Measurements from ENCODE around the gene MAP7. TPM values are rescaled to one million over a fixed set of nuclear protein-coding genes. Genes with fewer than 3 reads are reported as not detected.
"Not testable (repeated sequence)": the region's sequence is repeated elsewhere in the genome, so short reads cannot be mapped to it uniquely, and the experiment has no call there.

The MAP7 gene
- total RNA-seq, 1 experiment from 2014 or later: 14.8 TPM

- DNase-seq (ENCODE audit: low read depth): no peak
- in situ Hi-C loops (cut with HindIII; ENCODE audit: low pct_unique_long_range_greater_than_20kb, low sequenced_read_pairs): no loop called here
Observed at GRCh38 chr6:136383268-136383937, 166.8 kb downstream of the MAP7 start.

DNA sequence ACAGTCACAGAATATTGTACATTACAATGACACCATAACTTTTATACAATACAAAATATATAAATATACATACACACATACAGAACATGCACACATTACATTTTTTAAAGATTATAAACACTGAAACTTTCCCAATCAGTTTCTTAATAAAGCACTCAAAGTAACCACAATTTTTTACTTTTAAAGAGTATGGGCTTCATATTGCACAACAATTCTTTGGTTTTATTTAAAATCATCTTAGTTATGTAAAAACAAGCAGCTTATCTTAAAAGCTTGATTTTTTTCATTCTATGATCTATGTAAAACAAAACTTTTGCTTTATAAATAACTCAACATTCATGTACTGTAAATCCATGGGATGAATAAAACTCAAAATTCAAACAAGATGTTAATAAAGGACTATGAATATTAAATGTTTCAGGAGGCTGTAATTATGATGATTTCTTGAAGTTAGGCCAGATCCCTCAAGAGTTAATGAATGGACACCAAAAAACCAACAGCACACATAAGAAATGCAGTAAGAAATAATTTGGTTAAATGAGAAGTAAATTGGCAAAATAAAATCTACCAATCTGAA, 167.5 kb downstream of the MAP7 start:
- in situ Hi-C loops (cut with HindIII; ENCODE audit: low pct_unique_long_range_greater_than_20kb, low sequenced_read_pairs): no loop called here

DNA sequence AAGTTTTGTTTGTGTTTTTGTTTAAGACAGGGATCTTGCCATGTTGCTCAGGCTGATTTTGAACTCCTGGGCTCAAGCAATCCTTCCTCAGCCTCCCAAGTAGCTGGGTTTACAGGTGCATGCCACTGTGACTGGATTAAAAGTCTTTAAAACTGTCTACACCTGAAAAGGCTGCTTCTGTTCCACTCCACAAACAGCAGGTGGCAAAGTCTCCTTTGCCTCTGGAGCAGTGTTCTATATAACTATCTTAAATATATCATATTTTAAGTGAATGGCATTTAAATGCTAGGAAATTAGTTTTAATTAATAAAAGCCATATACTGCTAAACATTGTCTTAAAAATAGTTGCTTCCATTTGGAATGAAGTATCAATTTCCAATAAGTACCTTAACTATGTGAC, 171.3 kb downstream of the MAP7 start:
- no peak for DNase-seq (ENCODE audit: low read depth)
- in situ Hi-C loops (cut with HindIII; ENCODE audit: low pct_unique_long_range_greater_than_20kb, low sequenced_read_pairs): no loop called here

More for the DNA sequence above, 167.5 kb downstream of the MAP7 start:
- DNase-seq (ENCODE audit: low read depth): no peak

DNA sequence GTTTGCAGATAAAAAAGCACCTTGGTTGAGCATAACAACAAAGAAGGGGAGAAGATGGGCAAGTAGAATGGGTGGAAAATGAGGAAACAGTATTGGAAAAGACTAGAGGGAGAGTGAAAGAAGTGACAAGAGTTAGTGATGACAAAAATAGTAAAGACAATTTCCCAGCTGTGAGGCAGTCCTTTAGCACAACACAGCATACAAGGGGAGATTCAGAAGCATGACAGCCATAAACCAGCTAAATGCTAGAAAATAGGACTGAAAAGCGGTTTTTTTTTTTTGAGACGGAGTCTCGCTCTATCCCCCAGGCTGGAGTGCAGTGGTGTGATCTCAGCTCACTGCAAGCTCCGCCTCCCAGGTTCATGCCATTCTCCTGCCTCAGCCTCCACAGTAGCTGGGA, 174.4 kb downstream of the MAP7 start:
- DNase-seq (ENCODE audit: low read depth); in situ Hi-C loops (cut with HindIII; ENCODE audit: low pct_unique_long_range_greater_than_20kb, low sequenced_read_pairs): not testable (repeated sequence)

DNA sequence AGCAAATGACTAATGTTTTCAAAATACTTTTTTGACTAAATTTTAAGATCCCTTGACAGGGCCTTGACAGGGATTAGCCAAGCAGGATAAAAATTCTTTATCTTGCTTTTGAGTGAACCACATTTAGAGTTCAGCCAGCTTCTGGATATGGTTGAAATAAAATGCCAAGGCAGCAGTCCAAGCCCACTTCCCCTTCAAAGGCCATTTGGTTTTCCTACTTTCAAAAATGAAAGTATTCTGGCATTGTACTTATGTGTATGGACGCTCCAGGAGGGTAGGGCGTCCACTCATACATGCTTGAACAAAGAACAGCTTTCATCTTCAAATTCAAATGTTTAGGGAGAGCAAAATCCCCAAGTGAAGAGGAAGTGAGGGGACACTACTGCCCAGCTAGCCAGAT, 178.3 kb downstream of the MAP7 start:
- no peak for DNase-seq (ENCODE audit: low read depth)
- in situ Hi-C loops (cut with HindIII; ENCODE audit: low pct_unique_long_range_greater_than_20kb, low sequenced_read_pairs): no loop called here

DNA sequence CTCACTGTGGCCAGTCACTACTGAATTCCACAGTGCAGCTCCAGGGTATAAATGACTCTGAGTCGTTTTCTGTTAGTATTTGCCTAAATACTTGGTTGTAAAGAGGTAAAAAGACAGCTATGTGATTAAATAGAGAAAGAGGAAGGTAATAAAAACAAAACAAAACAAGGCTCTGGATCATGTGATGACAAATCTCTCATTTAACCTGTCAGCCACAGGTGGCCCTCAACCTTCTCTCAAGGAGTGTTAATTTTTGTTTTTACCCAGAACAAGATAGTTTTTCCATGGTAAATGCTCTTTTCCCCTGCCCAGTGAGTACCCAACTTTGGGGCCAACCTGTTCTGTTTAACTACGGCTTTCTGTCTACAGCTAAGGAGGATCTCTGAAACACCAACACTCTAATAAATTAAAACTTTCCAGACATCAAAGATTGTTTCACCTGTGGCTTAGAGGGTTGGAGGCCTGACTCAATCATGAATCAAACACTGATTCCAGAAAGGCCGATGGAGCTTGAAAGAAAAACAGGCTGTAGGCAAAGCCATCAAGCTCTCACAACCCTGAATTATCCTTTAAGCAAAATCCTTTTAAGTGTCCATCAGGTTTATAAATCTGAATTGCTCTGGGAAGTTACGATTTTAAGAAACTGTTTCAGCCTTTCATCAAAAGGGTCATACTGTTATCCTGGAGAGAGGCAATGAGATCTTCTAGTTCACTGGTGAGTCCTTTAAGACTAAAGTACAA, 179.1 kb downstream of the MAP7 start:
- DNase-seq (ENCODE audit: low read depth): no peak
- in situ Hi-C loops (cut with HindIII; ENCODE audit: low pct_unique_long_range_greater_than_20kb, low sequenced_read_pairs): no loop called here

GRCh38 chr6:136365776-136366354, 184.4 kb downstream of the MAP7 start:
- DNase-seq (ENCODE audit: low read depth): no peak
- in situ Hi-C loops (cut with HindIII; ENCODE audit: low pct_unique_long_range_greater_than_20kb, low sequenced_read_pairs): no loop called here

GRCh38 chr6:136362421-136363356, 187.5 kb downstream of the MAP7 start:
- DNase-seq (ENCODE audit: low read depth): no peak
- in situ Hi-C loops (cut with HindIII; ENCODE audit: low pct_unique_long_range_greater_than_20kb, low sequenced_read_pairs): no loop called here

DNA sequence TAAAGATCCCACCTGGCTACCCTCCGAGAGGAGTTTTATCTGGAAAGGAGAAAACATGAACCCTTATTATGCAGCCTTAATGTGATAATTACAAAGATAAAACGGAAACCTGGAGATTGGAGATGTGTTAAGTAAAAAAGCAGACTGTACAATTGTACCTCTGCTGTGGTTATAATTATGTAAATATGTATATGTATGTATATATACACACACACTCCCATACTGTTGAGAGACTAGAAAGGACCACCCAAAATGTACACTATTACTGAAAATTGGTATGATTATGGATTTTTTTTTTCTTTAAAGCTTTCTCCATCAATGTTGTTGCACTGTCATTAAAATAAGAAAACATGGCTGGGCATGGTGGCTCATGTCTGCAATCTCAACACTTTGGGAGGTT, 188.4 kb downstream of the MAP7 start:
- in situ Hi-C loops (cut with HindIII; ENCODE audit: low pct_unique_long_range_greater_than_20kb, low sequenced_read_pairs): no loop called here
- no peak for DNase-seq (ENCODE audit: low read depth)

- DNase-seq (ENCODE audit: low read depth): no peak
- in situ Hi-C loops (cut with HindIII; ENCODE audit: low pct_unique_long_range_greater_than_20kb, low sequenced_read_pairs): no loop called here
Observed at GRCh38 chr6:136360783-136361182, 189.4 kb downstream of the MAP7 start.

GRCh38 chr6:136359851-136360250, 190.4 kb downstream of the MAP7 start:
- in situ Hi-C loops (cut with HindIII; ENCODE audit: low pct_unique_long_range_greater_than_20kb, low sequenced_read_pairs): no loop called here
- DNase-seq (ENCODE audit: low read depth): no peak

DNA sequence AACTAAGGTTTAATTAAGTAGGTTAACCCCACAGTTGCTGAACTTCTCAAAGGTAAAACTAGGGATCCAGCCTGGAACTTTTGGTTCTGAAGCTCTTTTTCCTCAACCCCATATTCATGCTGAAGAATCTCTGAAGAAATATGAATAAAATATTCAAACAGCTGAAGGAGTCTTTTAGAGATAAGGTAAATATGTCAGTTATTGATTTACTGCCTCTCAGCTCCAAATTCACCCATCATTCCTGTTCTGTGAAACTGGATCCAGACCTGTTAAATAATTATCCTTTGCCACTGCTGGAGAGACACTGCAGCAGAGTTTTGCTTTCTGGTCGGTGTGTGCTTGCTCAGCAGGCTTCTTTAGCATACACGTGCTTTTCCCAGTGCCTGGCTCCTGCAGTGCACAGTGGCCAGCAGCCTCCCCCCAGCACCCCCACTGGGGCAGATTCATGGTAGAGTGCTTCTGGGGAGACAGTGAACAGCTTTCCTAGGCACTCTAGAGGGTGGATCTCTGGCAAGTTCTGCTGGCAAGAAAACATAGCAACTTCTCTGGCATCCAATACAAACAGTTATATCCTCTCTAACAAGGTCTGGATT, 198.6 kb downstream of the MAP7 start:
- no peak for DNase-seq (ENCODE audit: low read depth)
- in situ Hi-C loops (cut with HindIII; ENCODE audit: low pct_unique_long_range_greater_than_20kb, low sequenced_read_pairs): no loop called here

GRCh38 chr6:136350914-136351313, 199.3 kb downstream of the MAP7 start:
- in situ Hi-C loops (cut with HindIII; ENCODE audit: low pct_unique_long_range_greater_than_20kb, low sequenced_read_pairs): no loop called here
- DNase-seq (ENCODE audit: low read depth): no peak

DNA sequence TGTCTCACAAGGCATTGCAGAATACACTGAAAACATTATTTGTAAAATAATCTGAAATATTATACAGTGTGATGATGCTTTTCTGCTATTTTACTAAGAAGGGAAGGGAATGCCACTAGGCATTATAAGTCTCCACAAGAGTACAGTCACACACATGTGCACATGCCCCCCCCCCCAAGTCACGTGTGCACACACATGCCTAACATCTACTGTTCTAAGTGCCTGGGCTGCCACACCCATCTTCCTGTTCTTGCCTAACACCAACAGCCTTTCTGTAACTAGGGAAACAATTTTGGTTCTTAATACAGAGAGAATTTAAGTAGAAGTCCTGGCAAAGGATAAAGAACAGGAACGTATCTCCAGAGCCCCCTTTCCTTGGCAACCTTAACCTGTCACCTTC, 202.4 kb downstream of the MAP7 start:
- DNase-seq (ENCODE audit: low read depth): no peak
- in situ Hi-C loops (cut with HindIII; ENCODE audit: low pct_unique_long_range_greater_than_20kb, low sequenced_read_pairs): no loop called here

GRCh38 chr6:136345145-136345544, 205.1 kb downstream of the MAP7 start:
- DNase-seq (ENCODE audit: low read depth): no peak
- in situ Hi-C loops (cut with HindIII; ENCODE audit: low pct_unique_long_range_greater_than_20kb, low sequenced_read_pairs): no loop called here

- in situ Hi-C loops (cut with HindIII; ENCODE audit: low pct_unique_long_range_greater_than_20kb, low sequenced_read_pairs): no loop called here
- no peak for DNase-seq (ENCODE audit: low read depth)
Observed at GRCh38 chr6:136344420-136344819, 205.8 kb downstream of the MAP7 start.

DNA sequence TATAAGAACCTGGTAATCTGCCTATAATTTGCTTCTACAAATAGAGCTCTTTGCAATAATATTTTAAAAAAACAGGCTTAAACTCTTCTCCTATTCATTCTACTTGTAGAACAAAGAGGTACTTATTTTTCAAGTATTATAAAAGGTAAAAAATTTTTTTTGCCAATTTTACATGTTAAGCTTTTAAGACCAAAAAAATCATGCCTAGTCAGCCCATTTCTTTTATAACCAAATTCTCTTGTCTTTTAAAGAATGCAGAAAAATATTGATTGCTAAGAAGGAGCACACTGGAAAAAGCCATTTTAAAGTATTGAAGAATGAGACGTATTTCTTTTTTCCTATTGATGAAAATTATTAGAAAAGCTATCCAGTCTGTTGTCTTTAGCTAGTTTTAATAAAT, 206.5 kb downstream of the MAP7 start:
- in situ Hi-C loops (cut with HindIII; ENCODE audit: low pct_unique_long_range_greater_than_20kb, low sequenced_read_pairs): no loop called here
- no peak for DNase-seq (ENCODE audit: low read depth)

GRCh38 chr6:136343275-136343674, 206.9 kb downstream of the MAP7 start:
- no peak for DNase-seq (ENCODE audit: low read depth)
- in situ Hi-C loops (cut with HindIII; ENCODE audit: low pct_unique_long_range_greater_than_20kb, low sequenced_read_pairs): no loop called here

Data from Caki2 (cell line).